Mucosa of rectum (tissue), 2 donors: ENCODE data around the gene C1R.
A peak's percentile ranks its signal among the peaks of the same experiment; 100 is the strongest.

ENCODE experiments used
- H3K27ac ChIP-seq, 2 donors: one replicate each; pipeline ENCODE4 v1.7.0; 2013; ENCODE audit warnings: inconsistent platforms in 2 of 2, low read depth in 2 of 2, low read length in 2 of 2
- H3K27me3 ChIP-seq, 2 donors: one replicate each; pipeline ENCODE4 v1.7.0; 2013; ENCODE audit warnings: low read length in 2 of 2; ENCODE audit not compliant: control insufficient read depth in 2 of 2, insufficient read depth in 2 of 2
- H3K36me3 ChIP-seq, 2 donors: one replicate each; pipeline ENCODE4 v1.7.0; 2013; ENCODE audit warnings: low read length in 2 of 2; ENCODE audit not compliant: control insufficient read depth in 2 of 2, insufficient read depth in 2 of 2
- H3K4me1 ChIP-seq, 2 donors: one replicate each; pipeline ENCODE4 v1.7.0; 2013; ENCODE audit warnings: low read length in 2 of 2, mild to moderate bottlenecking in 1 of 2; ENCODE audit not compliant: control insufficient read depth in 2 of 2, insufficient read depth in 2 of 2
- H3K4me3 ChIP-seq, 2 donors: one replicate each; pipeline ENCODE4 v1.7.0; 2013; ENCODE audit warnings: low read length in 2 of 2
- H3K9ac ChIP-seq, 2 donors: one replicate each; pipeline ENCODE4 v1.7.0; 2013; ENCODE audit warnings: low read length in 2 of 2, low read depth in 1 of 2, mild to moderate bottlenecking in 1 of 2
- H3K9me3 ChIP-seq, 2 donors: one replicate each; pipeline ENCODE4 v1.7.0; 2013; ENCODE audit warnings: low read length in 2 of 2; ENCODE audit not compliant: control insufficient read depth in 2 of 2
- donor health status: healthy.
- donor health status: Normal muscosa, but diverticular disease.

C1R gene

GRCh38 chr12:7129872-7130691, 37.8 kb upstream of the C1R start, which contains the start of gene CLSTN3:
CLSTN3 (plus strand) TSS chr12:7130371; CDS start chr12:7130649, 278 bp downstream.
- H3K36me3 ChIP-seq: no peaks in the 10 kb centered on the region
- H3K4me1 ChIP-seq: peaks cover 14 to 15% of the 10 kb centered on the region in 2 donors
- peak within 1 kb of the TSS; percentile 72 to 78 for H3K4me3 ChIP-seq
- no peaks in the 10 kb centered on the region for H3K9me3 ChIP-seq
- H3K9ac ChIP-seq: peak within 1 kb of the TSS; percentile 49 to 64
- H3K27ac ChIP-seq: peak within 1 kb of the TSS; percentile 6 to 61
- peaks cover 0 to 8% of the 10 kb centered on the region in 2 donors for H3K27me3 ChIP-seq

DNA sequence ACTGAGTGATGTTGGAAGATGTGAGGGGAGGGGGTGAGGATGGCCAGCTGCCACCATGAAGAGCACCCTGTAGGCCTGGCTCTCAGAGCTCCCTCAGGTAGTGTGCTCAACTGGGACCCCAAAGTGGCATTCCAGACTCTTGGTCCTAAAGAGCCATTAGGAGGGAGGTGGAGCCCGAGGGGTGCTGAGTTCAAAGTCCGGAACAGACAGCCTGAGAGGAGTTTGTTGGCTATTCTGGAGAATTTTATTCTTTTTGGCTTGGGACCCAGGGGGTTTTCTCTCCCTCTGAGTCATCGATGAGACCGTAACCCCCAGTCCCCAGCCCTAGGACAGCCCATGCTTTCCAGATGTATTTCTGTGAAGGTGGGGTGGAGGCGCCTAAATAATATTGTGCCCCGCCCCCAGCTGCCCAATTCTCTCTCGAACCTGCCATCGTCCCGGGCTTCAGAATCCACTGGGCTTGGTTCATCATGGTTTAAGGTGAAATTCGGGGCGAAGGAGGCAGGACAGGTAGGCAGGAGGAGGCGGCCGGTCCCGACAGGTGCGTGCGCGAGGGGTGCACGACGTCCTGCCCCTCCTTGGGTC, 37.1 kb upstream of the C1R start:
- Histone ChIP-seq H3K27me3 (peaks cover 0 to 8% of the 10 kb centered on the region in 2 donors), H3K9me3 (no peaks in the 10 kb centered on the region), H3K4me3 (peak overlapping the region; percentile 69 to 78), H3K4me1 (peaks cover 11 to 15% of the 10 kb centered on the region in 2 donors), H3K36me3 (no peaks in the 10 kb centered on the region), H3K27ac (peak overlapping the region; percentile 6 to 61), H3K9ac (peak overlapping the region; percentile 48 to 62)

DNA sequence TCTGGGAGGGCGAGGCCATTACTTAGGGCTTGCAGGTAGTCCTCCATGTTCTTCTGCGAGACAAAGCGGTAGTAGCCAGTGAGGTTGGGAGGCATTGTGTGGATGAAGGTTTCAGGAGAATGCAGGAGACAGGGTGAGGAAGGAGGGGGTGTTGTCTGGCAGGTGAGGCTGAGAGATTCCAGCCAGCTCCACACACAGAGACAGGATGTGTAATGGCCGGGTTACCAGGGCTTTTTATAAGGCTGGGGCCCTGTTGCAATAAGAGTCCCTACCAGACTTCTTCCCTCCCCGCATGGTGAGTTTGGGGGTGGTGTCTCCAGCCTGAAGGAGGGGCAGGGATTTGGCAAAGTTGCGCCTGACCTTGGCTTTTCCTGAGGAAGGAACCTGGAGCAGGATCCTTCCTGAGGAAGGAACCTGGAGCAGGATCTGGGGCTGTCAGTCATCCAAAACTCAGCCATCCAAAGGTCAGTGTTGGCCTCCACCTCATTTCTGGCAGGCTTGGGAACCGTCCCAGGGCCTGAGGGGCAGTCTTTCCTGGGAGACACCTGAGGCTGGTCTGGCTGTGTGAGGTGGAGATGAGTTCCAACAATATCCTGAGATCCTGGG, 36.5 kb upstream of the C1R start, which contains the start of gene RBP5:
Gene RBP5 (minus strand): TSS at position 209 of the 606 bp plus-strand sequence. CDS start 114 bp downstream, at position 95.
- Histone ChIP-seq H3K9ac (peak within 1 kb of the TSS; percentile 48 to 62), H3K27ac (peak within 1 kb of the TSS; percentile 6 to 61), H3K9me3 (no peaks in the 10 kb centered on the region), H3K36me3 (no peaks in the 10 kb centered on the region), H3K27me3 (peaks cover 0 to 8% of the 10 kb centered on the region in 2 donors), H3K4me3 (peak within 1 kb of the TSS; percentile 69 to 78), H3K4me1 (peaks cover 10 to 15% of the 10 kb centered on the region in 2 donors)

DNA sequence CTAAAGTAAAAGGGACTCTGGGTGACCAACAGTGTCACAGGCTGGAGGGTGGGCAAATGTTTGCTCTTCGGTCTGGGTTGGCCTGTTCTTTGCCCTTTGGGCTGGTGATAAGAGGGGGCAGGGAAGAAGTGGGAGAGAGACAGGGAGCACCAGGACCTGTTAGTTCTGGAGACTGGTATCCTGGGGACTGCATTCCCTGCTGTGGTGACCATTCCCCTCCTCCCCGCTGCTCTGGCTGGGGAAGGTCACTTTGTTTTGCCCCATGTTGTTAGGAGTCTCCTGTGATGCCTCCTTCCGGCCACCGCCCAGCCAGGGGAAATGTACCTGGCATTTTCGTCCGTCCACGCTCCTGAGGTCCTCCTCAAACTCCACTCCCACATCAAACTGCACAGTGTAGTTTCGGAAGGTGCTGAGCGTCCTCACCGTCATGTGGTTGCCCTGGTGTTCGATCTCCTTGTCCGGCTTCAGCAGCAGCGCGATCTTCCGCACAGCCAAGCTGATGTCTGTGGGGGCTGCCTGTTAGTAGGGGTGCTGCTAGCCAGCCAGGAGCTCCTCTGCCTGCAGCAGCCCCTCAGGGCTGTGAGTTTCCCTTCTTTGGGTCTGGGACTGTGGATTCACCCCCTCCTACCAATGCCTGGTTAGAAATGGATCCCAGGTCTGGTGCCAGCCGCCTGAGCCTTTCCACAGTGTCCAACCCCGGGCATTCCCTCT, 35.8 kb upstream of the C1R start:
- H3K9ac ChIP-seq: peak overlapping the region in 1 of 2 donors; percentile 1
- H3K27ac ChIP-seq: peak overlapping the region in 1 of 2 donors; percentile 43
- H3K4me3 ChIP-seq: peak overlapping the region in 1 of 2 donors; percentile 53
- H3K4me1 ChIP-seq: peaks cover 10 to 15% of the 10 kb centered on the region in 2 donors
- H3K9me3 ChIP-seq: no peaks in the 10 kb centered on the region
- no peaks in the 10 kb centered on the region for H3K36me3 ChIP-seq
- H3K27me3 ChIP-seq: peaks cover 0 to 8% of the 10 kb centered on the region in 2 donors

DNA sequence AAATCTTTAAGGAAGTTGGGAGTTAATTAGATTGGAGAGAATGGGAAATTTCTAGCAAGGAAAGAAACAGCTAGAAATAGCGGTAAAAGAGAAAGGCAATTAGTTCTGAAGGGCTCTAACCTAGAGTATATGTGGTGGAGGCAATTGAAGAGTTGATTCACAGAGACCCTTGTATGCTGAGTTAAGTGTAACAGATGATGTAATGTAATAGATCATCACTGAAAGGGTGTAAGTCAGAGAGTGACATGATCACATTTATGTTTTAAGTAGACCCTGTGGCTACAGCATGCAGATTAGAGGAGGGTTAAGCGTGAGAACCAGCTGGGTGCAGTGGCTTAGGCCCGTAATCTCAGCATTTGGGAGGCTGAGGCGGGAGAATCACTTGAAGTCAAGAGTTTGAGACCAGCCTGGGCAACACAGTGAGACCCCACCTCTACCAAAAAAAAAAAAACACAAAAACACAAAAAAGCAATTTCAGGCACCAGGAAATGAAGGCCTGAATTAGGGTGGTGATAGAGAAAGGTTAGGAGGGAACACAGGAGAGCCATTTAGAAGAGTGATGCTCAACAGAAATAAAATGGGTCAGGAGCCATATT, 33.5 kb upstream of the C1R start:
- Histone ChIP-seq H3K9me3 (no peaks in the 10 kb centered on the region), H3K36me3 (no peaks in the 10 kb centered on the region), H3K4me1 (peaks cover 8 to 17% of the 10 kb centered on the region in 2 donors), H3K9ac (no peak overlapping the region), H3K27ac (no peak overlapping the region), H3K27me3 (peaks cover 0 to under 1% of the 10 kb centered on the region in 2 donors), H3K4me3 (no peak overlapping the region)

- no peak overlapping the region for H3K27ac ChIP-seq
- no peak overlapping the region for H3K4me3 ChIP-seq
- H3K9ac ChIP-seq: no peak overlapping the region
- no peaks in the 10 kb centered on the region for H3K9me3 ChIP-seq
- H3K27me3 ChIP-seq: no peaks in the 10 kb centered on the region
- no peaks in the 10 kb centered on the region for H3K36me3 ChIP-seq
- H3K4me1 ChIP-seq: peaks cover 2 to 3% of the 10 kb centered on the region in 2 donors
Measured at GRCh38 chr12:7123806-7124522, 31.7 kb upstream of the C1R start.

- Histone ChIP-seq H3K9me3 (no peaks in the 10 kb centered on the region), H3K4me1 (peaks cover 2% of the 10 kb centered on the region in 2 donors), H3K27me3 (no peaks in the 10 kb centered on the region), H3K9ac (no peak overlapping the region), H3K4me3 (no peak overlapping the region), H3K27ac (peak overlapping the region in 1 of 2 donors; percentile 7), H3K36me3 (no peaks in the 10 kb centered on the region)
Measured at GRCh38 chr12:7122811-7123769, 30.8 kb upstream of the C1R start.

- H3K4me3 ChIP-seq: no peak overlapping the region
- H3K27me3 ChIP-seq: no peaks in the 10 kb centered on the region
- H3K27ac ChIP-seq: no peak overlapping the region
- H3K4me1 ChIP-seq: peaks cover 0 to 2% of the 10 kb centered on the region in 2 donors
- H3K36me3 ChIP-seq: peaks cover 0 to 2% of the 10 kb centered on the region in 2 donors
- H3K9ac ChIP-seq: no peak overlapping the region
- no peaks in the 10 kb centered on the region for H3K9me3 ChIP-seq
Measured at GRCh38 chr12:7121324-7121723, 29.1 kb upstream of the C1R start.
